Gastrocnemius medialis (tissue), 4 donors: ENCODE data around the gene PTMS.

Experiments
- POLR2A ChIP-seq, 2 donors: fragments of 450-650 bp; IDR thresholded peaks; one replicate each; pipeline ENCODE4 v1.6.1; 2017; ENCODE audit warnings: antibody characterized with exemption in 2 of 2, mild to moderate bottlenecking in 2 of 2, moderate library complexity in 2 of 2
- TF ChIP-seq, protein P1 (sequence below), 5 experiments: fragments of 450-650 bp in 3 of 5; fragments of 200-600 bp in 2 of 5; sonication (generic) in 2 of 5; IDR thresholded peaks in 4 of 5; conservative IDR thresholded peaks in 1 of 5; 1 replicate in 4 of 5; 2 replicates in 1 of 5; pipeline ENCODE4 v1.5.1; 2016 to 2019; ENCODE audit warnings: antibody characterized with exemption in 5 of 5, mild to moderate bottlenecking in 3 of 5, moderate library complexity in 3 of 5

DNA sequence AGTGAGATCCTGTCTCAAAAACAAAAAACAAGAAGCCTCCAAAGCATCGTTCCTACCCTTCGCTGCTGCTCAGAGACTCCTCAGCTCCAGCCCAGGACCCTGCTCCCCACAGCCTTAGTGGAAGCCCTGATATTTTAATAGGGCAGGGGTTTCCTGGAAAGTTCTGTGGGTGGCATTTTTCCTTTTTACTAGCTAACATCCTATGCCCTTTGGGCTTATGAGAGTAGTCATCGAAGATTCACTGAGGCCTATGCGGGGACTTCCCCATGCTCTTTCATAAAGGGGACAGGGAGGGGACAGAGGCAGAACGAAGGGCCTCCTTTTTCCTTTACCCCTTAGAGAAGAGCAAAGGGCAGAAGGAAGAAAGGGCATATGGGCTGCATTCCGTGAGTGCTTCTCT is 14.4 kb downstream of the PTMS start:
- TF ChIP-seq, protein P1, sequence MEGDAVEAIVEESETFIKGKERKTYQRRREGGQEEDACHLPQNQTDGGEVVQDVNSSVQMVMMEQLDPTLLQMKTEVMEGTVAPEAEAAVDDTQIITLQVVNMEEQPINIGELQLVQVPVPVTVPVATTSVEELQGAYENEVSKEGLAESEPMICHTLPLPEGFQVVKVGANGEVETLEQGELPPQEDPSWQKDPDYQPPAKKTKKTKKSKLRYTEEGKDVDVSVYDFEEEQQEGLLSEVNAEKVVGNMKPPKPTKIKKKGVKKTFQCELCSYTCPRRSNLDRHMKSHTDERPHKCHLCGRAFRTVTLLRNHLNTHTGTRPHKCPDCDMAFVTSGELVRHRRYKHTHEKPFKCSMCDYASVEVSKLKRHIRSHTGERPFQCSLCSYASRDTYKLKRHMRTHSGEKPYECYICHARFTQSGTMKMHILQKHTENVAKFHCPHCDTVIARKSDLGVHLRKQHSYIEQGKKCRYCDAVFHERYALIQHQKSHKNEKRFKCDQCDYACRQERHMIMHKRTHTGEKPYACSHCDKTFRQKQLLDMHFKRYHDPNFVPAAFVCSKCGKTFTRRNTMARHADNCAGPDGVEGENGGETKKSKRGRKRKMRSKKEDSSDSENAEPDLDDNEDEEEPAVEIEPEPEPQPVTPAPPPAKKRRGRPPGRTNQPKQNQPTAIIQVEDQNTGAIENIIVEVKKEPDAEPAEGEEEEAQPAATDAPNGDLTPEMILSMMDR (IDR thresholded peaks at IDR 0.05 in 4 of 5, conservative IDR thresholded peaks at IDR 0.05 in 1 of 5), result no peak
- no peak for TF ChIP-seq POLR2A (IDR thresholded peaks at IDR 0.05)
